Measurements from ENCODE around the gene MYO19. TPM values are rescaled to one million over a fixed set of nuclear protein-coding genes. Genes with fewer than 3 reads are reported as not detected.

Gene MYO19
- total and polyA plus RNA-seq, 9 of the 15 experiments (the other 6 are each of a cell fraction or from before 2014, with no cell fraction given), result 21.6 to 176 (median 129) TPM

DNA sequence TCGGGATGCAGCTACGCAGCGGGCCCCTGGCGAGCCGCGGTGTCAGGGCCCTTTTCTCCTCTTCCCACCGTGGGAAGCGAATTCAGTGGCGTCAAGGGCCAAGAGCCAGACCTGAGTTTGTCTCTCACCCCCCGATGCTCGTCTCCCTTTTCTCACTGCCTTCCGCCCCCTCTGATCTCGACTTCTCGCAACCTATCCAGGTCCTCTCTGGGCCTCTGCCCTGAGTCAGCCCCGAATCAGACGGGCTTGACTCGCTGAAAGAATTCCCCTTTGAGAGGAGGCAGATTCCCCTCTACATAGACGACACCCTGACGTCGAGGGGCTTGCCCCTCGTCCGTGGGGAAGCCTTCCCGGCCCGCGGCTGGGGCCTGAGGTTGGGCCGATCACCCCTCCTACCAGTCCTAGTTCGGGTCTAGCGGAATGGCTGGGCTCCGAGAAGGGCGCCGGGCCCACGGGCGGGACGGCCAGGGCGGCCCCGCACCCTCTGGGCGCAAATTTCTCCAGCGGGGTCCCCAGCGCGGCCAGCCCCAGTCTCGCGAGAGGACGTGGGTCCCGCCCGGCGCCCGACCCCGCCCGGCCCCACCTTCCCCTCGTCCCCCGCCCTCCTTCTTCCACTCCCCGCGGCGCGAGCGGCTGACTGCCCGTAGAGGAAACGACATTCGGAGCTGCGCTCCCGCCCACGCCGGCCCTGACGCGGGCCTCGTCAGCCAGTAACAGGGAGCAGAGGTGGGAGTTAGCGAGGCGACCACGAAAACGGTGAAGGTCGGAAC is 9.8 kb upstream of the MYO19 start, which contains the start of gene GGNBP2 (continued):
- TF ChIP-seq, protein P1, sequence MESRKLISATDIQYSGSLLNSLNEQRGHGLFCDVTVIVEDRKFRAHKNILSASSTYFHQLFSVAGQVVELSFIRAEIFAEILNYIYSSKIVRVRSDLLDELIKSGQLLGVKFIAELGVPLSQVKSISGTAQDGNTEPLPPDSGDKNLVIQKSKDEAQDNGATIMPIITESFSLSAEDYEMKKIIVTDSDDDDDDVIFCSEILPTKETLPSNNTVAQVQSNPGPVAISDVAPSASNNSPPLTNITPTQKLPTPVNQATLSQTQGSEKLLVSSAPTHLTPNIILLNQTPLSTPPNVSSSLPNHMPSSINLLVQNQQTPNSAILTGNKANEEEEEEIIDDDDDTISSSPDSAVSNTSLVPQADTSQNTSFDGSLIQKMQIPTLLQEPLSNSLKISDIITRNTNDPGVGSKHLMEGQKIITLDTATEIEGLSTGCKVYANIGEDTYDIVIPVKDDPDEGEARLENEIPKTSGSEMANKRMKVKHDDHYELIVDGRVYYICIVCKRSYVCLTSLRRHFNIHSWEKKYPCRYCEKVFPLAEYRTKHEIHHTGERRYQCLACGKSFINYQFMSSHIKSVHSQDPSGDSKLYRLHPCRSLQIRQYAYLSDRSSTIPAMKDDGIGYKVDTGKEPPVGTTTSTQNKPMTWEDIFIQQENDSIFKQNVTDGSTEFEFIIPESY (CRISPR knock-in tag; IDR thresholded peaks at IDR 0.05), result no peak
- TF ChIP-seq, protein P2, sequence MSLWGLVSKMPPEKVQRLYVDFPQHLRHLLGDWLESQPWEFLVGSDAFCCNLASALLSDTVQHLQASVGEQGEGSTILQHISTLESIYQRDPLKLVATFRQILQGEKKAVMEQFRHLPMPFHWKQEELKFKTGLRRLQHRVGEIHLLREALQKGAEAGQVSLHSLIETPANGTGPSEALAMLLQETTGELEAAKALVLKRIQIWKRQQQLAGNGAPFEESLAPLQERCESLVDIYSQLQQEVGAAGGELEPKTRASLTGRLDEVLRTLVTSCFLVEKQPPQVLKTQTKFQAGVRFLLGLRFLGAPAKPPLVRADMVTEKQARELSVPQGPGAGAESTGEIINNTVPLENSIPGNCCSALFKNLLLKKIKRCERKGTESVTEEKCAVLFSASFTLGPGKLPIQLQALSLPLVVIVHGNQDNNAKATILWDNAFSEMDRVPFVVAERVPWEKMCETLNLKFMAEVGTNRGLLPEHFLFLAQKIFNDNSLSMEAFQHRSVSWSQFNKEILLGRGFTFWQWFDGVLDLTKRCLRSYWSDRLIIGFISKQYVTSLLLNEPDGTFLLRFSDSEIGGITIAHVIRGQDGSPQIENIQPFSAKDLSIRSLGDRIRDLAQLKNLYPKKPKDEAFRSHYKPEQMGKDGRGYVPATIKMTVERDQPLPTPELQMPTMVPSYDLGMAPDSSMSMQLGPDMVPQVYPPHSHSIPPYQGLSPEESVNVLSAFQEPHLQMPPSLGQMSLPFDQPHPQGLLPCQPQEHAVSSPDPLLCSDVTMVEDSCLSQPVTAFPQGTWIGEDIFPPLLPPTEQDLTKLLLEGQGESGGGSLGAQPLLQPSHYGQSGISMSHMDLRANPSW (CRISPR knock-in tag; IDR thresholded peaks at IDR 0.05), result no peak
- no peak for TF ChIP-seq DACH1 (IDR thresholded peaks at IDR 0.05; ENCODE audit: partially characterized antibody)
- TF ChIP-seq ZBTB1 (CRISPR knock-in tag; IDR thresholded peaks at IDR 0.05; ENCODE audit: borderline replicate concordance, low read depth), result no peak
- TF ChIP-seq, protein P3, sequence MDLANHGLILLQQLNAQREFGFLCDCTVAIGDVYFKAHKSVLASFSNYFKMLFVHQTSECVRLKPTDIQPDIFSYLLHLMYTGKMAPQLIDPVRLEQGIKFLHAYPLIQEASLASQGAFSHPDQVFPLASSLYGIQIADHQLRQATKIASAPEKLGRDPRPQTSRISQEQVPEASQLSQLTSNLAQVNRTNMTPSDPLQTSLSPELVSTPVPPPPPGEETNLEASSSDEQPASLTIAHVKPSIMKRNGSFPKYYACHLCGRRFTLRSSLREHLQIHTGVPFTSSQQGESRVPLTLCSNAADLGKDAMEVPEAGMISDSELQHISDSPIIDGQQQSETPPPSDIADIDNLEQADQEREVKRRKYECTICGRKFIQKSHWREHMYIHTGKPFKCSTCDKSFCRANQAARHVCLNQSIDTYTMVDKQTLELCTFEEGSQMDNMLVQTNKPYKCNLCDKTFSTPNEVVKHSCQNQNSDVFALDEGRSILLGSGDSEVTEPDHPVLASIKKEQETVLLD (IDR thresholded peaks at IDR 0.05), result no peak
- TF ChIP-seq, protein P4, sequence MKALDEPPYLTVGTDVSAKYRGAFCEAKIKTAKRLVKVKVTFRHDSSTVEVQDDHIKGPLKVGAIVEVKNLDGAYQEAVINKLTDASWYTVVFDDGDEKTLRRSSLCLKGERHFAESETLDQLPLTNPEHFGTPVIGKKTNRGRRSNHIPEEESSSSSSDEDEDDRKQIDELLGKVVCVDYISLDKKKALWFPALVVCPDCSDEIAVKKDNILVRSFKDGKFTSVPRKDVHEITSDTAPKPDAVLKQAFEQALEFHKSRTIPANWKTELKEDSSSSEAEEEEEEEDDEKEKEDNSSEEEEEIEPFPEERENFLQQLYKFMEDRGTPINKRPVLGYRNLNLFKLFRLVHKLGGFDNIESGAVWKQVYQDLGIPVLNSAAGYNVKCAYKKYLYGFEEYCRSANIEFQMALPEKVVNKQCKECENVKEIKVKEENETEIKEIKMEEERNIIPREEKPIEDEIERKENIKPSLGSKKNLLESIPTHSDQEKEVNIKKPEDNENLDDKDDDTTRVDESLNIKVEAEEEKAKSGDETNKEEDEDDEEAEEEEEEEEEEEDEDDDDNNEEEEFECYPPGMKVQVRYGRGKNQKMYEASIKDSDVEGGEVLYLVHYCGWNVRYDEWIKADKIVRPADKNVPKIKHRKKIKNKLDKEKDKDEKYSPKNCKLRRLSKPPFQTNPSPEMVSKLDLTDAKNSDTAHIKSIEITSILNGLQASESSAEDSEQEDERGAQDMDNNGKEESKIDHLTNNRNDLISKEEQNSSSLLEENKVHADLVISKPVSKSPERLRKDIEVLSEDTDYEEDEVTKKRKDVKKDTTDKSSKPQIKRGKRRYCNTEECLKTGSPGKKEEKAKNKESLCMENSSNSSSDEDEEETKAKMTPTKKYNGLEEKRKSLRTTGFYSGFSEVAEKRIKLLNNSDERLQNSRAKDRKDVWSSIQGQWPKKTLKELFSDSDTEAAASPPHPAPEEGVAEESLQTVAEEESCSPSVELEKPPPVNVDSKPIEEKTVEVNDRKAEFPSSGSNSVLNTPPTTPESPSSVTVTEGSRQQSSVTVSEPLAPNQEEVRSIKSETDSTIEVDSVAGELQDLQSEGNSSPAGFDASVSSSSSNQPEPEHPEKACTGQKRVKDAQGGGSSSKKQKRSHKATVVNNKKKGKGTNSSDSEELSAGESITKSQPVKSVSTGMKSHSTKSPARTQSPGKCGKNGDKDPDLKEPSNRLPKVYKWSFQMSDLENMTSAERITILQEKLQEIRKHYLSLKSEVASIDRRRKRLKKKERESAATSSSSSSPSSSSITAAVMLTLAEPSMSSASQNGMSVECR (CRISPR knock-in tag; IDR thresholded peaks at IDR 0.05), result peak; percentile 75
- TF ChIP-seq ELF2 (CRISPR knock-in tag; IDR thresholded peaks at IDR 0.05), result no peak
- TF ChIP-seq, protein P5, sequence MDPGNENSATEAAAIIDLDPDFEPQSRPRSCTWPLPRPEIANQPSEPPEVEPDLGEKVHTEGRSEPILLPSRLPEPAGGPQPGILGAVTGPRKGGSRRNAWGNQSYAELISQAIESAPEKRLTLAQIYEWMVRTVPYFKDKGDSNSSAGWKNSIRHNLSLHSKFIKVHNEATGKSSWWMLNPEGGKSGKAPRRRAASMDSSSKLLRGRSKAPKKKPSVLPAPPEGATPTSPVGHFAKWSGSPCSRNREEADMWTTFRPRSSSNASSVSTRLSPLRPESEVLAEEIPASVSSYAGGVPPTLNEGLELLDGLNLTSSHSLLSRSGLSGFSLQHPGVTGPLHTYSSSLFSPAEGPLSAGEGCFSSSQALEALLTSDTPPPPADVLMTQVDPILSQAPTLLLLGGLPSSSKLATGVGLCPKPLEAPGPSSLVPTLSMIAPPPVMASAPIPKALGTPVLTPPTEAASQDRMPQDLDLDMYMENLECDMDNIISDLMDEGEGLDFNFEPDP (CRISPR knock-in tag; IDR thresholded peaks at IDR 0.05), result no peak
- peak; percentile 58 for TF ChIP-seq TBP (optimal IDR thresholded peaks at IDR 0.05; ENCODE audit: low read depth, low read length)
- TF ChIP-seq, protein P6, sequence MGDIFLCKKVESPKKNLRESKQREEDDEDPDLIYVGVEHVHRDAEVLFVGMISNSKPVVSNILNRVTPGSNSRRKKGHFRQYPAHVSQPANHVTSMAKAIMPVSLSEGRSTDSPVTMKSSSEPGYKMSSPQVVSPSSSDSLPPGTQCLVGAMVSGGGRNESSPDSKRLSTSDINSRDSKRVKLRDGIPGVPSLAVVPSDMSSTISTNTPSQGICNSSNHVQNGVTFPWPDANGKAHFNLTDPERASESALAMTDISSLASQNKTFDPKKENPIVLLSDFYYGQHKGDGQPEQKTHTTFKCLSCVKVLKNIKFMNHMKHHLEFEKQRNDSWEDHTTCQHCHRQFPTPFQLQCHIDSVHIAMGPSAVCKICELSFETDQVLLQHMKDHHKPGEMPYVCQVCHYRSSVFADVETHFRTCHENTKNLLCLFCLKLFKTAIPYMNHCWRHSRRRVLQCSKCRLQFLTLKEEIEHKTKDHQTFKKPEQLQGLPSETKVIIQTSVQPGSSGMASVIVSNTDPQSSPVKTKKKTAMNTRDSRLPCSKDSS (IDR thresholded peaks at IDR 0.05; ENCODE audit: low read depth, partially characterized antibody), result no peak
- no peak for TF ChIP-seq NELFE (IDR thresholded peaks at IDR 0.05; ENCODE audit: insufficient read depth, insufficient read length)

All from K562 (cell line).